HG03108 (cell line): Measurements from ENCODE around the gene CHST14.
A peak's percentile ranks its signal among the peaks of the same experiment; 100 is the strongest.

Source experiments
- ATAC-seq: cut with Tn5 transposase; IDR thresholded peaks from one replicate; pipeline ENCODE4 v1.9.1; 2021; ENCODE audit warnings: moderate library complexity; ENCODE audit not compliant: unreplicated experiment

CHST14 gene

DNA sequence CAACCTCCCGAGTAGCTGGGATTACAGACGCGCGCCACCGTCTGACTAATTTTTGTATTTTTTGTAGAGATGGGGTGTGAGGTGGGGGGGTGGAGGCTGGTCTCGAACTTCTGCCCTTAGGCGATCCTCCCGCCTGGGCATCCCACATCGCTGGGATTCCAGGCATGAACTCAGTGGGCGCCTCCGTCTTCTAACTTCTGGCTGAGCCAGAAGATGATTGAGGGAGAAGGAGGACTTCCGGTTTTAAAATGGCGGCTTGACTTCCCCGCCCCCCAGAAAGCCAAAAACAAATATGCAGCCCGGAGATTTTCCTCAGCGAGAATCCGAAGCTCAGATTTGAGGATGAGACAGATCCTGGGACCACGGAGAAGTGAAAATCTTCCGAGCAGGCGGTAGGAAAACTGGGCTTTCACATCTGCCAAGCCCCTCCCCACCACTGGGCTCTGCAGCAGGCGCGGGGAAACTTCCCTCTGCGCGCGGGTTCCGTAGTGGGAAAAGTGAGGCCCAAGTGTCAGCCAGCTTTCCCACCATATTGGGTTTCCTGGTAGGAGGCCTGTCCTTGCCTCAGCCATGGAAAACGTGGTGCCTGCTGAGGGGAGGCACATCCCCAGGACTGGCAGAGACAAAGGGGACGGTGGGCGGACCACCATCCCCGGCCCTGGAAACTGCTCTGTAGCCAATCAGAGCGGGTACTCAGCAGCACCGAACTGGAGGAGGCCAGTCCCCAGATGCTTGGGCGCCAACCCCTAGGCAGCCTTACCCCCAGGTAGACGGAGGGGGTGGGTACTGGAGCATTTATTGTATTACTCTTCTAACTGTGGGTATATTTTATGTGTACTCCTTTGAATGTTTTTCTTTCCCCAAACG, 17.3 kb downstream of the CHST14 start:
- ATAC-seq, result no peak

DNA sequence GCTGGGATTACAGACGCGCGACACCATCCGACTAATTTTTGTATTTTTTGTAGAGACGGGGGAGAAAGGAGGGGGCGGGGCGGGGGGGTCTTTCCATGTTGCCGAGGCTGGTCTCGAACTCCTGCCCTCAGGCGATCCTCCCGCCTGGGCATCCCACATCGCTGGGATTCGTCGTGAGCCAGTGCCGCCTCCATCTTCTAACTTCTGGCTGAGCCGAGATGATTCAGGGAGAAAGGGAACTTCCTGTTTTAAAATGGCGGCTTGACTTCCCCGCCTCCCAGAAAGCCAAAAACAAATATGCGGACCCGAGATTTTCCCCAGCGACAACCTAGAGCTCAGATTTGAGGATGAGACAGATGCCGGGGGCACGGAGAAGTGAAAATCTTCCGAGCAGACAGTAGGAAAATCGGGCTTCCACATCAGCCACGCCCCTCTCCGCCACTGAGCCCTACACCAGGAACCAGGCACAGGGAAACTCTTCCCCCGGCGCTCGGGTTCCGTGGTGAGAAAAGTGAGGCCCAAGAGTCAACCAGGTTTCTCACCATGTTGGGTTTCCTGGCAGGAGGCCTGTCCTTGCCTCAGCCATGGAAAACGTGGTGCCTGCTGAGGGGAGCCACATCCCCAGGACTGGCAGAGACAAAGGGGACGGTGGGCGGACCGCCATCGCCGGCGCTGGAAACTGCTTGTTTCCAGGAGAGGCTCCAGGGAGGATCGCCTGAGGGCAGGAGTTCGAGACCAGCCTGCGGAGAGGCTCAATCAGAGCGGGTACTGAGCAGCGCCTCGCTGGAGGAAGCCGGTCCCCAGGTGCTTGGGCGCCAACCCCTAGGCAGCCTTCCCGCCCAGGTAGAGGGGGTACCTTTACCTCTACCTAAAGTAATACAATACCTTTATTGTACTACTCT, 18.7 kb downstream of the CHST14 start:
- ATAC-seq, result no peak

DNA sequence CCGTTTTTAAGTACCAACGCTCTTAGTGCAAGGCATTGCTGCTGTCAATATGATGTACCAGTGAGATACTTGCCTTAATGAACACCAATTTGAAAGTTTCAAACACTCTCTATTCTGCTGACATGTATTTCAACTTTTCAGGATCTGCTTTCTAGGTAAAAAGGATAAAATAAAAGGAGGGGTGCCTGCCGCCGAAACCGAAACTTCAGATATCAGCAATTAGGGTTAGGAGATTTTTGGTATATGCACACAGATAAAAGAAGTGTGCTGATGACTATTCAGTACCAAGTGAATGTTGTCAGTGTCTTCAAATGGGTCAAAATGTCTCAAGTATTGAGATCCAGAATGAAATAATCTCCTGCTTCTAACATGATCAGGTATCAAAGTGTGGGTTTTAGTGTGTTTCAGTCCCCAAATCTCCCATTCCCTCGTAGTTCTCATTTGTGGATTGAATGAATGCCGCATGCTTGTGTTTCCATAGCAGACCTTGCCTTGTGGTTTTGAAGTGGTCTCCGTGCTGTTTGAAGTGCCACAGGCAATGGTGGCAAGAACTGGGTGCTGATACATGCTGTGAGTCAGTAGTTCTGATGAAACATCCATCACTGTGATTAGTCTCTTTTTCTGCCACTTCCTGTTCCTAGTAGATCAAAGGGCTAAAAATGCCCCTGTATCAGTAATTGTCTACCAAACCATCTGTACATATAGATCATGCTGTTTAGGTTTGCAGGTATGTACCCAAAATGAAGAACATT, 22.5 kb downstream of the CHST14 start:
- ATAC-seq, result no peak

DNA sequence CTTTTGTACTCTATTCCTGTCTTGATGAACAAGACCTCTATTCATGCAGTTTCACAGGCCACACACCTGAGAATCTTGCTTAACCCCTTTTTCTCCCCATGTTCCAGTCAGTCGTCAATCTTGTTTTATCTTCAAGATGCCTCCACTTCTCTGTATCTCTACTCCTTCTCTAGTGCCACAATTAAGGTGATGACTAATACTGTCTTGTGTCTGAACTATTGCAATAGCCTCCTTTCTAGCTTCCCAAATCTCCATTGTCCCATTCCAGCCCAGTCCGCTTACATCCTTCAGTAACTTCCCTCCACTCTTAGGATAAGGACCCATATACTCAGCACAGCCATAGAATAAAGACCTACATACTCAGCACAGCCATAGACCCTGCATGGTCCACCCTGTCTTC, 24.7 kb downstream of the CHST14 start:
- ATAC-seq, result no peak

DNA sequence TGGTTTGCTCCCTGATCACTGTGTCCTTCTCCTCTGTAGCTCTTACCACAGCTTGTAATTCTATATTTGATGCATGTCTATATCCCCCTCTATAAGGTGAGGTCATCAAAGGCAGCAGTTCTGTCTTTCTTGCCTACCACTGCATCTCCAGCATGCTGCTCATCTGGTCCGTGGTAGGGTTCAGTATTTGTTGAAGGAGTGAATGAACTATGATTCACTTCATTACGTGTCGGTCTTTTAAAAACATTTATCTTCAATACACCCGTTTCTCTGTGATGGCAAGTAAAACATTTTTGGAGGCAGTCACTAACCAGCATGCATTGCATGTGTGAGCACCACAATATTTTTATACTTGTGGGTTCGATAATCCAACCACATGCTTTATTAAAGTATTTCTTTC, 27.6 kb downstream of the CHST14 start:
- no peak for ATAC-seq

DNA sequence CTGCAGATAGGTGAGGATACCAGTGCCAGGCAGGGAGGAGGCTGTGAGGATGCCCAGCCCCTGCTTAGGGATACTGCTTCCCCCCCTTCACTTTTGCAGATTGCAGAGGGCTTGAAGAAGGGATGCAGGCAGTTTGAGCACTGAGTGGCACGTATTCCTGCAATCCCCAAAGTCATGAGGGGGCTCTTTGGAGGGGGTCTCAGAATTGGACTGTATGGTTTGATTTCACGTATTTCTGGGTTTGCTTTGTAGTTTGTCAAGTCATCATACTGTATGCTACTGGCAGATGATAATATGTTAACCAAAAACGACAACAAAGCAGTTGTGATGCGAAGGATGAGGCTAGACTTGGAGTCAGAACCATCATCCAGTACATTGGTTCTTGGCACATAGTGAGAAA, 28.1 kb downstream of the CHST14 start:
- ATAC-seq, result no peak

DNA sequence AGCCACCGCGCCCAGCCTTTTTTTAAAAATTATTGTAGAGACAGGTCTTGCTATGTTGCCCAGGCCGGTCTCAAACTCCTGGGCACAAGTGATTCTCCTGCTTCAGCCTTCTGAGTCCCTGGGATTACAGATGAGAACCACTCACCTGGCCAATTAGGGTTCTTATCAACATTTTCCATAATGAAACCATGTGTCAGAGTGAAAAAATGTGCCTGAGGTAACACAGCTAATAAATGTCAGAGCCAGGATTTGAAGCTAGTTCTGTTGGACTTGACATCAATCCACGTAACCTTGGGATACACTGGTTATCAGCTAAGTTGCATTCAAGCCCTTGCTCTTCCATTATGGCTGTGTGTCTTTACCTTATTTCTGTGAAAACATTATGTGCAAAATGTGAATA, 29.1 kb downstream of the CHST14 start:
- ATAC-seq, result no peak

DNA sequence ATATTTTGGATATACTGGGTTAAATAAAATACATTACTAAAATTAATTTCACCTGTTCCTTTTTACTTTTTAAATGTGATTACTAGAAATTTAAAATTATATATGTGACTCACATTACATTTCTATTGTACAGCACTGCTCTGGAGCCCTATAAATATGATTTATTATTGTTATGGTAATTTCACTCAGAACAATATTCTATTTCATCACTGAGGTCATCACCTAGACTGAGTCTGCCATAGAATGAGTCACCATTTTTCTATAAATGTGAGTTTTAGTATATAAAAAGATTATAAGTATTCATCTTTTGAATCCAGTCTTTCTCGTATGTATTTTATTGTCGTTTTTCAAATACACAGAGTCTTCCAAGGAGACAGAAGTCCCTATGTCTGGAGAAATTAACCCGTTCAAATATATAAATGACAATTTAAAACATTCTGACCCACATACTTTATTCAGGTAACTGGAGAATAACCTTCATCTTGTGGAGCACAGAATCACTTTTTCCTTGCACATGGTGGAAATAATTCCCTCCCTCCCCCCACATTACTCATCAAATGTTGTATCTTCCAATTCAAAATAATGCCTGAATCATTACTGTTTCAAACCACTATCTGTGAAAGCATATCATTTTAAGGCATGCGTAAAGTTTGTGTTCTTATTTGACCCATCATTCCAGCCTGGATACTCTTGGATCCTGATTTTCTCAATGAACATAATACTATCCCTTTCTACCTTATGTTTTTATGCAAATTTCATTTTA, 30.0 kb downstream of the CHST14 start:
- ATAC-seq, result no peak

DNA sequence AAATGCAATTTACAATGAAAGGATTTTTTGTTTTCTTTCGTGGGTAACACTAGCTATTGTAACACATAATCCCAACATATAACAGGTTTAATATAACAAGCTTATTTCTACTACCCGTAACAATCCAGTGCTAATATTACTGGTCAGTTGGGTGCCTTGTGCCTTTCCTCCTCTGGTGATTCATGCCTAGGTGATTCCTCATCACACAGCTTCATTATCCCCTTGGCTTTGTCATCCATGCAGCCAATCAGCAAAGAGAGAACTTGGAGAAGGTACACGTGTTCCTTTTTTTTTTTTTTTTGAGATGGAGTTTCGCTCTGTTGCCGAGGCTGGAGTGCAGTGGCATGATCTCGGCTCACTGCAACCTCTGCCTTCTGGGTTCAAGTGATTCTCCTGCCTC, 30.7 kb downstream of the CHST14 start:
- ATAC-seq, result no peak

DNA sequence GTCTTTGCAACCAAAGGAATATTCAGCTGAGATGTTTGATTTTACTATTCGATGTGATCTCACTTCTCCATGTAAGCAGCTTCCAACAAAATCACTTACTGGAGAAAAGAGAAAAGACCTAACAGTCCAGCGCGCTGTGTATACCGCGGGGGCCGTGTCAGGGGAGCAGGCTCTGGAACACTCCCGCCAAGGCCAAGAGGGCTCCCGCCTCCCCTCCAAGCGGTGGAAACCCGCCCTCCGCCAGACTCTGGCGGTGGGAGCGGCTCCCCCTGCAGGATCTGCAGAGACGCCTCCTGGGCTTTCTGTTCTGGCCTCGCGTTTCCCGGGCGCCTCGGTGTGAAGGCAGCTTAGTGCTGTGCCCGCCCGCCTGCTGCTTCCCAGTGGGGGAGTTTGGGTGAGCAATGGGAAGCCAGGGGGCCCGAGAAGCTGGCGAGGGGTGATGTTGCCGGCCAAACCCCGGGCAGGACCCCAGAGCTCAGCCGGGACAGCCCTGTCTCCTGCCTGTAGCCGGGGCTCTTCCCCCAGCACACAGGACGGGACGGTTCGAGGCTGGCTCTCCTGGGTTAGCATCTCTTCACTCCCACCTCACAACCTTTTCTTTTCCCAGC, 36.3 kb downstream of the CHST14 start:
- ATAC-seq, result no peak

DNA sequence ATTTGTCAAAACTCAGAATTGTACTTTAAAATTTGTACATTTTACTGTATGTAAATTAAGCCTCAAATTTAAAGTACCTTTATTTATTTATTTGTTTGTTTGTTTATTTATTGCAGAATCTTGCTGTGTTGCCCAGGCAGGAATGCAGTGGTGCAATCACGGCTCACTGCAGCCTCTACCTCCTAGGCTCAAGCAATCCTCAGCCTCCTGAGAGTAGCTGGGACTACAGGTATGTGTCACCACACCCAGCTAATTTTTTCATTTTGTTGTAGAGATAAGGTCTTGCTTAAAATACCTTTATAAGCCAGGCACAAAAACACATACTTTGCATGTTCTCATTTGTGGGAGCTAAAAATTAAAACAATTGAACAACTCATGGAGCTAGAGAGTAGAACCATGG, 37.4 kb downstream of the CHST14 start:
- no peak for ATAC-seq

DNA sequence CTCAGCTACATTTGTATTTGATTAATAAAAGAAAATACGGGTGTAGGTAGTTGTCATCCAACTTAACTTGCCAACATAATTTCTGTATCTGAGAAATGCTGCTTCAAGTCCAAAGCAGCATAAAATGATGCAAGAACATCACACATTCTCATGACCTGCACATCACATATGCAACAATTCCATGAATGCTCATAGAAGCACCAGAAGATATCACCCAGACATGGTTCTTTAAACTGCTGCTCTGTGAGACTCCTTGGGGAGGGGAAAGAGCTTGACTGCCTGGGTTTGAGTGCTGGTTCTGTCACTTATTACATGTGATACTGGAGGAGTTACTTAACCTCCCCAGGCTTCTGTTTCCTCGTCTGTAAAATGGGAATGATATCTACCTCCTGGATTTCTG, 39.4 kb downstream of the CHST14 start:
- ATAC-seq, result no peak

DNA sequence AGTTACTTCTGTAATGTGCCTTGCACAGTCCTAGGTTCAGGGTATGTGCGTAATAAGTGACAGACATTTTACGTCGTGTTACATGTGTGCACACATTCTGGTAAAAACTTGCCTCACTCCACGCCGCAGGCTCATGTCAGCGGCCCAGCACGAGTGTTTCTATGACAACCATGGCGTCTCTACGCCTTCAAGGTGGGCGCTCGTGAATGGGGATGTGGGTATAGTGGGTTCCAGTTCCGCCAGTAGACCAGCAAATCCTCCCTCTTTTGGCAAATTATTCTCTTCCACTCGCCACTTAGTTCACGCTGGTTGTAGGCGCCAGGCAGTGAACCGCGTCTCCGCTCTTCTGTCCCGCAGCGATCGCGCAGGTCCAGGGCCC, 40.3 kb downstream of the CHST14 start:
- peak; percentile 46 for ATAC-seq

DNA sequence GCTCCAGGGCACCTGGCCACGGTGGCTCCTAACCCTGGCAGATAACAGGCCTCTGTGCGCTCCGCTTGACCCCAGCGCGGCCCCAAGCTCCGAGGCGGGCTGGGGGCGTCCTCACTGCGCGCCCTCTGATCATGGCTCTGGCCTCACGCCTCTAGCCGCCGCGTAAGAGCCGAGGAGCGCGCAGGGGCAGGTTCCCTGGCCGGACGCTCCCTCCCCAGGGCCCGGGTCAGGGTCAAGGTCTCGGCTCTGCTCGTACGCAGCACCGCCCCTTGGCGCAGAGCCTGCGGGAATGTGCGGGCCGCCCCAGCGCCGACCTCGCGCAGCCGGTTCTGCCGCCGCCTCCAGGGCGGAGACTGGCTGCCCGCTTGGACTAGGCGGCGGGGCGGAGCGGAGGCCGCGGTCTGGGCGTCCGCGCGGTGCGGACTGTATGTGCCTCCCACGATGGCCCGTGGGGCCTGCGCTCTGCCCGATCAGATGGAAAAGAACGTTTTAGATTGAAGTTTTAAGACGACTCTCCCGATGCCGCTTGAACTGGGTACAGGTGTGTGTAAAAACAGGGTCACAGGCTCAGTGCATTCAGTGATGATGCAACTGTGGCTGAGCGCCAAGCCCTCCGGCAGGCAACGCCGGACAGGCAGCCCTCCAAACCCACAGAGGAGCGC, 40.8 kb downstream of the CHST14 start:
- peak; percentile 43 for ATAC-seq

DNA sequence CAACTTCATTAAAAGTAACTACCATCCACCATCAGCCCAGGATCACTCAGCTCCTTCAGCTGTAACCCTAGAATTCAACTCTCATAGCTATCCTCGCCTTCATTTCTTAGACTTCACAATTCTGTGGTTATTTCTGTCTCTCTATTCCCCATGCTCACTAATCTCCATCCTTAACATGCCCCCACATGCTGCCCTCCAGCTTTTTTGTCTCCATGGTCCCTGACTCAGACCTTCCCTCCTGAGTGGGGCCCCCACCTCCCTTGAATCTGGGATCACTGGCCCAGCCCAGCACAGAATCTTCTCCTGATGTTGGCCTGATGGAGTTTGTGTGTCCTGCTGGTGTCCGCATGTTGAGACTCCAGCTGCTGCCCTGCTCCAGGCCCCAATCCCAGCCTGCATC, 41.7 kb downstream of the CHST14 start:
- no peak for ATAC-seq

DNA sequence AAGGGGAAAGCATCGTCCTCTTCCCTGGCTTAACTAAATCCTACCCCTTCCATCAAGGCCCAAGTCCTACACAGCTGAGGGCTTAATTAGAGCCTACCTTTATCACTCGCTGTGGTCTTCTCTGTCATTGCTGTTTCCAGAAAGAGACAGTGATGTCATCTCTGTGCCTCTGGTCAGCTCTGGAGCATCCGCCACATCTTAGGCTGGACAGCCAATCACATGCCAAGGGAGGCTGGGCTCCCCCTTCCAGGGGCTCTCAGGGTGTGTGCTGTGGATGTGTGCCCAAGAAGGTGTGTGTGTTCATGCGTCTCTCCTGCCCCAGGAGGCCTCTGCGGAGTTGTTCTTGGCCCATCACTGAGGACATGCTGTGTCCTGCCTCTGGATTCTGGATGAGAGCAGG, 42.8 kb downstream of the CHST14 start:
- no peak for ATAC-seq

DNA sequence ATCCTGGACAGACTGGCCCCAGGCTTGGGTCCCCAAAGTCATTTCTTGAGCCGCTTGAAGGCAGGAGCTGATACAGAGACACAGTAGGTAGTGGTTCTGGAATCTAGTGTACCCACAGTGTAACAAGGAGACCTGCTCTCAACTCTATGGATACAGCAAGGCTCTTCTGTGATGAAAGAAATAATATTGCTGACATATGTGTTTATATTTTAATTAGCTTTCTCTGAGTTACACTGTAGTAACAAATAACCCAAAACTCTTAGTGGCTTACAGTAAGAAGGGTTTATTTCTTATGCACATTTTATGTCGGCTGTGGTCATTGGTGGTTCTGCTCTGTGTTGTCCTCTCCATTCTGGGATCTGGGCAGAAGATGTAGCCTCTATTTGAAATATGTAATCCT, 45.5 kb downstream of the CHST14 start:
- no peak for ATAC-seq
